Keratinocyte (primary cell): ENCODE measurements around the gene ALDH6A1.

Experiments used
- EZH2 ChIP-seq: IDR thresholded peaks from one replicate; pipeline ENCODE4 v1.6.1; 2012; ENCODE audit warnings: inconsistent platforms, mild to moderate bottlenecking, low read length, moderate library complexity
- TF ChIP-seq, protein P1 (sequence below), 3 experiments: IDR thresholded peaks in 1 of 3; conservative IDR thresholded peaks in 1 of 3; optimal IDR thresholded peaks in 1 of 3; 2 replicates in 2 of 3; 3 replicates in 1 of 3; pipeline versions ENCODE3 to v1.5.1; 2011; ENCODE audit warnings: low read length in 3 of 3, mild to moderate bottlenecking in 3 of 3, moderate library complexity in 2 of 3, control low read depth in 1 of 3, inconsistent platforms in 1 of 3; ENCODE audit not compliant: insufficient read depth in 2 of 3; ENCODE audit errors: extremely low read depth in 1 of 3

- TF ChIP-seq, protein P1, sequence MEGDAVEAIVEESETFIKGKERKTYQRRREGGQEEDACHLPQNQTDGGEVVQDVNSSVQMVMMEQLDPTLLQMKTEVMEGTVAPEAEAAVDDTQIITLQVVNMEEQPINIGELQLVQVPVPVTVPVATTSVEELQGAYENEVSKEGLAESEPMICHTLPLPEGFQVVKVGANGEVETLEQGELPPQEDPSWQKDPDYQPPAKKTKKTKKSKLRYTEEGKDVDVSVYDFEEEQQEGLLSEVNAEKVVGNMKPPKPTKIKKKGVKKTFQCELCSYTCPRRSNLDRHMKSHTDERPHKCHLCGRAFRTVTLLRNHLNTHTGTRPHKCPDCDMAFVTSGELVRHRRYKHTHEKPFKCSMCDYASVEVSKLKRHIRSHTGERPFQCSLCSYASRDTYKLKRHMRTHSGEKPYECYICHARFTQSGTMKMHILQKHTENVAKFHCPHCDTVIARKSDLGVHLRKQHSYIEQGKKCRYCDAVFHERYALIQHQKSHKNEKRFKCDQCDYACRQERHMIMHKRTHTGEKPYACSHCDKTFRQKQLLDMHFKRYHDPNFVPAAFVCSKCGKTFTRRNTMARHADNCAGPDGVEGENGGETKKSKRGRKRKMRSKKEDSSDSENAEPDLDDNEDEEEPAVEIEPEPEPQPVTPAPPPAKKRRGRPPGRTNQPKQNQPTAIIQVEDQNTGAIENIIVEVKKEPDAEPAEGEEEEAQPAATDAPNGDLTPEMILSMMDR (optimal IDR thresholded peaks at IDR 0.05 in 1 of 3, IDR thresholded peaks at IDR 0.05 in 1 of 3, conservative IDR thresholded peaks at IDR 0.05 in 1 of 3; ENCODE audit: extremely low read depth in 1 of 3, insufficient read depth in 2 of 3, low read length in 3 of 3): no peak
- TF ChIP-seq EZH2: no peak
These were observed 19.8 kb downstream of the ALDH6A1 start for GRCh38 chr14:74064426-74064825.
